Measurements from ENCODE around the gene HAPLN2.

- no peak for TF ChIP-seq NR1H2 (CRISPR knock-in tag; IDR thresholded peaks at IDR 0.05)
- no peak for TF ChIP-seq CTCF (IDR thresholded peaks at IDR 0.05)
- TF ChIP-seq OVOL2 (CRISPR knock-in tag; IDR thresholded peaks at IDR 0.05; ENCODE audit: borderline replicate concordance), result no peak
- no peak for TF ChIP-seq FOXJ3 (CRISPR knock-in tag; IDR thresholded peaks at IDR 0.05; ENCODE audit: borderline replicate concordance)
- TF ChIP-seq CREB1 (CRISPR knock-in tag; IDR thresholded peaks at IDR 0.05), result no peak
These were observed 28.7 kb upstream of the HAPLN2 start for GRCh38 chr1:156590326-156591180.
